ENCODE measurements around the gene MCEE. TPM values are rescaled to one million over a fixed set of nuclear protein-coding genes. Genes with fewer than 3 reads are reported as not detected.

The MCEE gene
- total RNA-seq, 1 experiment from 2014 or later = 14.9 TPM

- no peaks in the 10 kb centered on the region for H3K9me3 Mint-ChIP-seq (ENCODE audit: unreplicated experiment)
- H3K27ac Mint-ChIP-seq (ENCODE audit: low read depth, unreplicated experiment) = peak overlapping the region; percentile 93
- no peaks in the 10 kb centered on the region for H3K27me3 Mint-ChIP-seq (ENCODE audit: insufficient read depth, unreplicated experiment)
- H3K4me1 Mint-ChIP-seq (ENCODE audit: insufficient read depth, unreplicated experiment) = peaks cover 22% of the 10 kb centered on the region
- intact Hi-C loops (cut with micrococcal nuclease) = loop anchor here (5.0 kb wide), 1 partner anchor 65 kb away; the partner anchor contains the start of genes MCEE and MPHOSPH10
- ChIA-PET CTCF (interaction anchor here (0.7 to 1.6 kb wide), 4 partner anchors 62 to 264 kb away, joined by 3 to 7 read pairs (median 4); partner anchors contain the start of gene ZNF638), POLR2A (interaction anchor here (0.6 to 3.9 kb wide), 30 partner anchors 9 to 319 kb away, joined by 3 to 123 read pairs (median 5); partner anchors contain the start of genes ATP6V1B1, MCEE, MPHOSPH10 and PAIP2B)
- H3K36me3 Mint-ChIP-seq (ENCODE audit: insufficient read depth, unreplicated experiment) = peaks cover 17% of the 10 kb centered on the region
- BruUV-seq (replicated peaks) = TSS peak; percentile 83
- no peak for DNase-seq (ENCODE audit: unreplicated experiment)
- TF ChIP-seq CTCF (IDR thresholded peaks at IDR 0.05; ENCODE audit: unreplicated experiment) = no peak
- peak overlapping the region; percentile 96 for H3K4me3 Mint-ChIP-seq (ENCODE audit: unreplicated experiment)
These were observed 62.3 kb downstream of the MCEE start for GRCh38 chr2:71067567-71068217.

DNA sequence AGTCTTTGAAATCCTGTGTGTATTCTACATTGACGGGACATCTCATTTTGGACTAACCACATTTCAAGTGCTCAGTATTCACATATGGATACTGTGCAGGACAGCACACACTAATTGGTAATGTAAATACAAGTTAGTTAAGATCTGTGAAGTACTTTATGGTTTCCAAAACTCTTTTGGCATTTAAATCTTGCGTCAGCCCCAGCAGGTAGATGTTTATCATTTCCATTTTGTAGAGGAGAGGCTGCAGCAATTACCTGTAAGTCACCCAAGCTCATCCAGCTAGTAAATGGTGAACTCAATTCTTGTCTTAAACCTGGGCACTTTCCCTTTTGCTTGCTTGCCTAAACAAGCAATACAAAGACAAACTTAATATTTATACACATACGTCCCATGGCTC, 63.2 kb downstream of the MCEE start:
- intact Hi-C loops (cut with micrococcal nuclease) = loop anchor here (5.0 kb wide), 1 partner anchor 65 kb away; the partner anchor contains the start of genes MCEE and MPHOSPH10
- Mint-ChIP-seq H3K27ac (ENCODE audit: low read depth, unreplicated experiment) (no peak overlapping the region), H3K4me3 (ENCODE audit: unreplicated experiment) (peak overlapping the region; percentile 96), H3K36me3 (ENCODE audit: insufficient read depth, unreplicated experiment) (peaks cover 17% of the 10 kb centered on the region), H3K27me3 (ENCODE audit: insufficient read depth, unreplicated experiment) (no peaks in the 10 kb centered on the region), H3K4me1 (ENCODE audit: insufficient read depth, unreplicated experiment) (peaks cover 19% of the 10 kb centered on the region), H3K9me3 (ENCODE audit: unreplicated experiment) (no peaks in the 10 kb centered on the region)
- TF ChIP-seq CTCF (IDR thresholded peaks at IDR 0.05; ENCODE audit: unreplicated experiment) = no peak
- POLR2A ChIA-PET = interaction anchor here (0.6 to 3.9 kb wide), 11 partner anchors 8 to 320 kb away, joined by 3 to 123 read pairs (median 4); partner anchors contain the start of genes MCEE, MPHOSPH10 and TEX261
- BruUV-seq (replicated peaks) = no TSS peak
- CTCF ChIA-PET = interaction anchor here (1.6 kb wide), 1 partner anchor 265 kb away, joined by 7 read pairs; the partner anchor contains the start of gene ZNF638
- no peak for DNase-seq (ENCODE audit: unreplicated experiment)

DNA sequence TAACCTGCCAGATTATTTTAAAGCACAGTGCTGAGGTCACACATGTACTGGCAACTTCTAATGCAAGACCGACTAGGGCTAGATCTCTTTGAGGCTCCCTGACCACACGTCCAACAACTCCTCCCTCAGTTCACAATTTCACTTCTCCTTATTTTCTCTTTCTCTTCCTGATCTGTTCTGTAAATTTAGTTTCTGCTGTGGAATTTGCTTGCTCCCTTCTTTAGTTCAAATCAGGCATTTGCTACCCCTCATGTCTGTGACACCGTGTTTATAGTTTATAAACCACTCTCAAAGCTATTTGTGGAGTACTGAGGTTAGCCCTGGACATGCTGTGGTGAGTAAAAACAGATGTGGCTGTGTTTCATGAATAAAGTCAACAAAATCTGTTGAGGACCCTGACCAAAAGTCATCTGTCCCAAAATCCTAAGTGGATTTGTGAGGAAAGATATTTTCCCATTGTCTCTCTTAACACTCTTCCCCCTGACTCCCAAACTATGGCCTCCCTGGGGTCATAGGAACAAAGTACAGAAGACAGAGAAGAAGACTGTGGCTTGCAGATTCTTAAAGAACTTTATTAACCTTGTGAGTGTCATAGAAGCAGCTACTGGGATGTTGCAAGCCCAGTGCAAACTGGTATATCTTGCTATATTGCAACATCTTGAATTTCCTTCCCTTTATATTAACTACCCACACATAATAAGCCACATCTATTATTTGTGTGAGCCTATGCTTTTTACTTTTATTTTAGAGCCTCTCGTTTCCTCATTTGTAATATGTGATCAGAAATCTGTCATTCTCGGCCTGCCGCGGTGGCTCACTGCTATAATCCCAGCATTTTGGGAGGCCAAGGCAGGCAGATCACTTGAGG, 65.0 kb downstream of the MCEE start:
- no peak for TF ChIP-seq CTCF (IDR thresholded peaks at IDR 0.05; ENCODE audit: unreplicated experiment)
- ChIA-PET CTCF (interaction anchor here (1.3 kb wide), 1 partner anchor 42 kb away, joined by 3 read pairs; no protein-coding TSS in a partner anchor), POLR2A (interaction anchor here (0.6 kb wide), 1 partner anchor 99 kb away, joined by 3 read pairs; no protein-coding TSS in a partner anchor)
- Mint-ChIP-seq H3K9me3 (ENCODE audit: unreplicated experiment) (no peaks in the 10 kb centered on the region), H3K36me3 (ENCODE audit: insufficient read depth, unreplicated experiment) (peaks cover 12% of the 10 kb centered on the region), H3K27ac (ENCODE audit: low read depth, unreplicated experiment) (no peak overlapping the region), H3K4me3 (ENCODE audit: unreplicated experiment) (no peak overlapping the region), H3K4me1 (ENCODE audit: insufficient read depth, unreplicated experiment) (peaks cover 7% of the 10 kb centered on the region), H3K27me3 (ENCODE audit: insufficient read depth, unreplicated experiment) (no peaks in the 10 kb centered on the region)
- intact Hi-C loops (cut with micrococcal nuclease) = loop anchor here (5.0 kb wide), 1 partner anchor 67 kb away; the partner anchor contains the start of genes MCEE and MPHOSPH10
- no peak for DNase-seq (ENCODE audit: unreplicated experiment)
- no TSS peak for BruUV-seq (replicated peaks)
